GM19025 (cell line): Measurements from ENCODE around the gene NCEH1.

ENCODE experiments used
- ATAC-seq: cut with Tn5 transposase; IDR thresholded peaks from one replicate; pipeline ENCODE4 v1.9.1; 2021; ENCODE audit warnings: mild to moderate bottlenecking, low read depth, moderate library complexity; ENCODE audit not compliant: unreplicated experiment

Gene NCEH1

GRCh38 chr3:172591876-172592771 is 118.7 kb downstream of the NCEH1 start:
- ATAC-seq: peak; percentile 90

GRCh38 chr3:172591125-172591605 is 119.7 kb downstream of the NCEH1 start:
- no peak for ATAC-seq

- no peak for ATAC-seq
These were observed 124.4 kb downstream of the NCEH1 start for GRCh38 chr3:172586436-172586835.

- ATAC-seq: no peak
These were observed 124.9 kb downstream of the NCEH1 start for GRCh38 chr3:172585954-172586353.

GRCh38 chr3:172582712-172583111 is 128.2 kb downstream of the NCEH1 start:
- no peak for ATAC-seq

- ATAC-seq: no peak
These were observed 129.1 kb downstream of the NCEH1 start for GRCh38 chr3:172581757-172582166.

- peak; percentile 61 for ATAC-seq
These were observed 130.0 kb downstream of the NCEH1 start for GRCh38 chr3:172580680-172581401.
